Thoracic aorta (tissue), 2 donors: Measurements from ENCODE around the gene LRRC8A. TPM values are rescaled to one million over a fixed set of nuclear protein-coding genes. Genes with fewer than 3 reads are reported as not detected.

Experiments
- ATAC-seq: fragments of 150-250 bp; one replicate; pipeline ENCODE4 v1.8.0; 2017; ENCODE audit warnings: low read depth; ENCODE audit not compliant: insufficient number of reproducible peaks, low FRiP score
- DNase-seq: peaks from one replicate; pipeline ENCODE4 v3.0.0-alpha.2; 2020; ENCODE audit warnings: low spot score
- H3K27ac ChIP-seq, 2 donors: fragments of 200-600 bp; sonication (generic); 1 replicate in 1 of 2; 2 replicates in 1 of 2; pipeline ENCODE4 v1.5.1; 2016; ENCODE audit warnings: mild to moderate bottlenecking in 2 of 2, moderate library complexity in 2 of 2
- H3K27me3 ChIP-seq: fragments of 200-600 bp; sonication (generic); replicated peaks from 2 replicates; pipeline ENCODE4 v1.6.0; 2016; ENCODE audit warnings: mild to moderate bottlenecking; ENCODE audit not compliant: insufficient read depth
- H3K36me3 ChIP-seq: fragments of 200-600 bp; sonication (generic); one replicate; pipeline ENCODE4 v1.5.1; 2016
- H3K4me1 ChIP-seq, 2 donors: fragments of 200-600 bp; sonication (generic); 1 replicate in 1 of 2; 2 replicates in 1 of 2; pipeline versions ENCODE4 v1.5.1 to v1.6.0; 2016; ENCODE audit warnings: low read depth in 2 of 2, mild to moderate bottlenecking in 1 of 2; ENCODE audit not compliant: control insufficient read depth in 1 of 2
- H3K4me3 ChIP-seq: fragments of 200-600 bp; sonication (generic); 2 replicates; pipeline ENCODE4 v1.5.1; 2016; ENCODE audit warnings: mild to moderate bottlenecking
- H3K9me3 ChIP-seq: fragments of 200-600 bp; sonication (generic); 2 replicates; pipeline ENCODE4 v1.5.1; 2016
- CTCF ChIP-seq: fragments of 200-600 bp; sonication (generic); IDR thresholded peaks from one replicate; pipeline ENCODE4 v1.5.1; 2019; ENCODE audit warnings: antibody characterized with exemption
- total RNA-seq, 2 donors: library from RNA; depleted of rRNA; stranded (reverse); fragments of >200 nt; gene quantifications; one replicate each; pipeline versions ENCODE4 v1.1.0 to v1.2.3, GENCODE V29; 2016

The LRRC8A gene
- total RNA-seq, 2 donors from 2014 or later, result 125 to 161 TPM

- Histone ChIP-seq H3K4me1 (peaks cover 14 to 53% of the 10 kb centered on the region in 2 donors), H3K36me3 (no peaks in the 10 kb centered on the region), H3K4me3 (no peak overlapping the region), H3K27me3 (no peaks in the 10 kb centered on the region), H3K9me3 (no peaks in the 10 kb centered on the region), H3K27ac (peak overlapping the region; percentile 24 to 65)
- ATAC-seq (no peak), DNase-seq (no peak)
- no peak for TF ChIP-seq CTCF
Measured at GRCh38 chr9:128877852-128878251, 4.1 kb upstream of the LRRC8A start.

- no peak for TF ChIP-seq CTCF
- Histone ChIP-seq H3K4me1 (peaks cover 28 to 78% of the 10 kb centered on the region in 2 donors), H3K27me3 (no peaks in the 10 kb centered on the region), H3K27ac (peak overlapping the region; percentile 93 to 97), H3K36me3 (peaks cover 14% of the 10 kb centered on the region), H3K9me3 (no peaks in the 10 kb centered on the region), H3K4me3 (peak overlapping the region; percentile 96)
- no peak for DNase-seq
- no peak for ATAC-seq
Measured at GRCh38 chr9:128882677-128883603, 1.0 kb downstream of the LRRC8A start.

- peaks cover 28 to 80% of the 10 kb centered on the region in 2 donors for H3K4me1 ChIP-seq
- no peak for TF ChIP-seq CTCF
- H3K36me3 ChIP-seq, result peaks cover 22% of the 10 kb centered on the region
- ATAC-seq (no peak), DNase-seq (no peak)
- H3K9me3 ChIP-seq, result no peaks in the 10 kb centered on the region
- H3K4me3 ChIP-seq, result peak overlapping the region; percentile 96
- H3K27ac ChIP-seq, result peak overlapping the region in 1 of 2 donors; percentile 32
- no peaks in the 10 kb centered on the region for H3K27me3 ChIP-seq
Measured at GRCh38 chr9:128884164-128884563, 2.2 kb downstream of the LRRC8A start.

GRCh38 chr9:128885376-128885775 lies 3.4 kb downstream of the LRRC8A start:
- no peak for ATAC-seq
- H3K27ac ChIP-seq, result peak overlapping the region in 1 of 2 donors; percentile 32
- TF ChIP-seq CTCF, result no peak
- H3K4me3 ChIP-seq, result no peak overlapping the region
- H3K27me3 ChIP-seq, result no peaks in the 10 kb centered on the region
- peaks cover 28 to 75% of the 10 kb centered on the region in 2 donors for H3K4me1 ChIP-seq
- H3K36me3 ChIP-seq, result peaks cover 26% of the 10 kb centered on the region
- no peak for DNase-seq
- no peaks in the 10 kb centered on the region for H3K9me3 ChIP-seq

- no peak for DNase-seq
- ATAC-seq, result no peak
- no peak for TF ChIP-seq CTCF
- no peaks in the 10 kb centered on the region for H3K9me3 ChIP-seq
- H3K27me3 ChIP-seq, result no peaks in the 10 kb centered on the region
- peak overlapping the region; percentile 15 to 32 for H3K27ac ChIP-seq
- H3K4me3 ChIP-seq, result no peak overlapping the region
- peaks cover 28 to 75% of the 10 kb centered on the region in 2 donors for H3K4me1 ChIP-seq
- peaks cover 27% of the 10 kb centered on the region for H3K36me3 ChIP-seq
Measured at GRCh38 chr9:128885798-128886197, 3.9 kb downstream of the LRRC8A start.
